H1 (cell line): ENCODE data around the gene IQSEC3. TPM values are rescaled to one million over a fixed set of nuclear protein-coding genes. Genes with fewer than 3 reads are reported as not detected.

Experiments
- CTCF ChIA-PET: fragments of 300-600 bp; sonication (Branson Sonifier 250); formaldehyde crosslinking; loops from one replicate; lab custom pipeline; 2021; ENCODE audit not compliant: partially characterized antibody; lab: Charles Lee
- POLR2A ChIA-PET: fragments of 300-600 bp; sonication (Branson Sonifier 250); formaldehyde crosslinking; loops from one replicate; lab custom pipeline; 2021; ENCODE audit warnings: inconsistent platforms; ENCODE audit not compliant: partially characterized antibody; lab: Charles Lee
- DNase-seq, 2 experiments: peaks; one replicate each; pipeline versions ENCODE4 v3.0.0 to v3.0.0-alpha.2; 2010 to 2022; ENCODE audit warnings: low spot score in 2 of 2, low read depth in 1 of 2, mixed read lengths in 1 of 2
- FAIRE-seq: peaks from 2 replicates; lab custom pipeline; 2011; peaks lifted over from hg19 to GRCh38; lab: Jason Lieb, UNC
- H2AFZ ChIP-seq: 2 replicates; pipeline ENCODE4 v1.8.1; 2012; ENCODE audit warnings: low read length, inconsistent platforms
- H2AK5ac ChIP-seq: 2 replicates; pipeline ENCODE4 v1.6.1; 2013; ENCODE audit warnings: low read depth, low read length
- H2BK120ac ChIP-seq: replicated peaks from 2 replicates; pipeline ENCODE3; 2013; ENCODE audit warnings: low read depth, low read length, inconsistent platforms
- H2BK12ac ChIP-seq: 2 replicates; pipeline ENCODE4 v1.6.1; 2013; ENCODE audit warnings: low read depth, low read length
- H2BK15ac ChIP-seq: 2 replicates; pipeline ENCODE4 v1.6.1; 2013; ENCODE audit warnings: low read length
- H2BK20ac ChIP-seq: 2 replicates; pipeline ENCODE4 v1.6.1; 2013; ENCODE audit warnings: low read length
- H2BK5ac ChIP-seq: 2 replicates; pipeline ENCODE4 v1.6.1; 2013; ENCODE audit warnings: low read depth, low read length
- H3K14ac ChIP-seq: 2 replicates; pipeline ENCODE4 v1.6.1; 2013; ENCODE audit warnings: inconsistent platforms; ENCODE audit not compliant: insufficient read length
- H3K18ac ChIP-seq: 2 replicates; pipeline ENCODE4 v1.6.1; 2013; ENCODE audit warnings: low read length; ENCODE audit errors: extremely low read depth
- H3K23ac ChIP-seq: 2 replicates; pipeline ENCODE4 v1.6.1; 2013; ENCODE audit warnings: inconsistent platforms; ENCODE audit not compliant: insufficient read length
- H3K23me2 ChIP-seq: 2 replicates; pipeline ENCODE4 v1.6.1; 2013; ENCODE audit warnings: low read depth, low read length
- H3K27ac ChIP-seq: 2 replicates; pipeline ENCODE4 v1.6.1; 2011; ENCODE audit warnings: low read depth, low read length, inconsistent platforms
- H3K27me3 ChIP-seq, 4 experiments: replicated peaks in 1 of 4; 1 replicate in 1 of 4; 2 replicates in 3 of 4; pipeline versions ENCODE4 v1.6.1 to v1.8.1; 2011 to 2013; ENCODE audit warnings: low read length in 3 of 4, mild to moderate bottlenecking in 3 of 4, inconsistent platforms in 2 of 4, mixed read lengths in 2 of 4, moderate library complexity in 1 of 4; ENCODE audit not compliant: control insufficient read depth in 3 of 4, insufficient read depth in 3 of 4; ENCODE audit errors: extremely low read depth in 1 of 4
- H3K36me3 ChIP-seq, 4 experiments: 2 replicates each; pipeline versions ENCODE4 v1.6.1 to v1.8.1; 2011 to 2013; ENCODE audit warnings: mild to moderate bottlenecking in 4 of 4, low read length in 3 of 4, moderate library complexity in 2 of 4, control low read depth in 1 of 4, inconsistent platforms in 1 of 4; ENCODE audit not compliant: insufficient read depth in 4 of 4, control insufficient read depth in 2 of 4
- H3K4ac ChIP-seq: replicated peaks from 2 replicates; pipeline ENCODE3; 2013; ENCODE audit warnings: low read length, low read depth, mixed read lengths, inconsistent platforms; ENCODE audit not compliant: insufficient read length
- H3K4me1 ChIP-seq, 4 experiments: replicated peaks in 1 of 4; 1 replicate in 1 of 4; 2 replicates in 3 of 4; pipeline versions ENCODE4 v1.6.1 to v1.8.1; 2011 to 2013; ENCODE audit warnings: low read length in 3 of 4, inconsistent platforms in 2 of 4, mixed read lengths in 1 of 4; ENCODE audit not compliant: insufficient read depth in 4 of 4, control insufficient read depth in 3 of 4
- H3K4me2 ChIP-seq, 2 experiments: 2 replicates each; pipeline versions ENCODE4 v1.6.1 to v1.8.1; 2011 to 2013; ENCODE audit warnings: low read depth in 2 of 2, low read length in 2 of 2, control low read depth in 1 of 2, inconsistent platforms in 1 of 2, mild to moderate bottlenecking in 1 of 2; ENCODE audit not compliant: insufficient read depth in 1 of 2
- H3K4me3 ChIP-seq, 4 experiments: fragments of 200-600, 300-600 bp in 1 of 4; sonication (generic), shearing (Covaris generic), sonication (Bioruptor Twin) in 1 of 4; 2 replicates each; pipeline versions ENCODE4 v1.5.1 to v1.8.1; 2011 to 2016; ENCODE audit warnings: low read length in 4 of 4, low read depth in 3 of 4, control low read depth in 2 of 4, inconsistent platforms in 2 of 4, mild to moderate bottlenecking in 2 of 4, mixed read lengths in 1 of 4, moderate library complexity in 1 of 4; ENCODE audit not compliant: insufficient read depth in 2 of 4; ENCODE audit errors: extremely low read depth in 1 of 4
- H3K56ac ChIP-seq: replicated peaks from 2 replicates; pipeline ENCODE3; 2013; ENCODE audit warnings: low read depth, mild to moderate bottlenecking, mixed read lengths, low read length, inconsistent platforms; ENCODE audit not compliant: insufficient read length
- H3K79me1 ChIP-seq: 2 replicates; pipeline ENCODE4 v1.6.1; 2013; ENCODE audit warnings: low read depth, low read length, control low read depth
- H3K79me2 ChIP-seq, 2 experiments: 2 replicates each; pipeline versions ENCODE4 v1.6.1 to v1.8.1; 2012 to 2013; ENCODE audit warnings: low read length in 2 of 2, mild to moderate bottlenecking in 2 of 2, inconsistent platforms in 1 of 2; ENCODE audit not compliant: insufficient read depth in 2 of 2, control insufficient read depth in 1 of 2
- H3K9ac ChIP-seq, 4 experiments: replicated peaks in 1 of 4; 1 replicate in 1 of 4; 2 replicates in 3 of 4; pipeline versions ENCODE4 v1.6.1 to v1.8.1; 2011 to 2013; ENCODE audit warnings: low read depth in 3 of 4, low read length in 3 of 4, control low read depth in 2 of 4, mild to moderate bottlenecking in 2 of 4, moderate library complexity in 2 of 4, inconsistent platforms in 1 of 4; ENCODE audit errors: extremely low read depth in 1 of 4
- H3K9me3 ChIP-seq, 2 experiments: 2 replicates each; pipeline versions ENCODE4 v1.6.1 to v1.8.1; 2012 to 2013; ENCODE audit warnings: mild to moderate bottlenecking in 2 of 2, moderate library complexity in 2 of 2, control low read depth in 1 of 2, inconsistent platforms in 1 of 2, low read depth in 1 of 2, low read length in 1 of 2, mixed read lengths in 1 of 2; ENCODE audit not compliant: insufficient read depth in 2 of 2
- H4K20me1 ChIP-seq, 2 experiments: replicated peaks in 1 of 2; 2 replicates each; pipeline versions ENCODE3 to v1.8.1; 2011 to 2013; ENCODE audit warnings: inconsistent platforms in 2 of 2, low read length in 2 of 2, mild to moderate bottlenecking in 1 of 2; ENCODE audit not compliant: insufficient read depth in 2 of 2, control insufficient read depth in 1 of 2
- H4K5ac ChIP-seq: 2 replicates; pipeline ENCODE4 v1.6.1; 2013; ENCODE audit warnings: low read length, low read depth, mixed read lengths, inconsistent platforms; ENCODE audit not compliant: insufficient read length
- H4K8ac ChIP-seq: 2 replicates; pipeline ENCODE4 v1.8.0; 2013; ENCODE audit warnings: mild to moderate bottlenecking, moderate library complexity, low read length, inconsistent platforms; ENCODE audit not compliant: insufficient read depth; ENCODE audit errors: extremely low read depth
- H4K91ac ChIP-seq: replicated peaks from 2 replicates; pipeline ENCODE3; 2013; ENCODE audit warnings: low read length, mixed read lengths, inconsistent platforms; ENCODE audit not compliant: insufficient read length
- CHD1 ChIP-seq: IDR thresholded peaks from 2 replicates; pipeline ENCODE4 v1.6.1; 2012; ENCODE audit warnings: low read depth, low read length, improper control_type of control experiment
- KDM1A ChIP-seq: fragments of 200-600, 300-600 bp; sonication (generic); IDR thresholded peaks from 2 replicates; pipeline ENCODE4 v1.7.1; 2016; ENCODE audit warnings: mild to moderate bottlenecking, low read length, borderline replicate concordance
- SIX5 ChIP-seq: IDR thresholded peaks from 2 replicates; pipeline ENCODE4 v1.6.1; 2011; ENCODE audit warnings: mild to moderate bottlenecking, low read depth, low read length
- WGBS, 2 experiments: shearing (Covaris generic) in 1 of 2; methylation state at CpG; one replicate each; pipeline versions ENCODE4 v1.1.6 to v1.1.7; 2013 to 2015; ENCODE audit warnings: low lambda C conversion rate in 2 of 2, mixed read lengths in 2 of 2, inconsistent platforms in 1 of 2, low coverage in 1 of 2, missing lambda C conversion rate in 1 of 2; ENCODE audit not compliant: insufficient replicate concordance in 2 of 2, insufficient coverage in 1 of 2, insufficient read length in 1 of 2; ENCODE audit errors: extremely low coverage in 1 of 2, missing lambda C conversion rate in 1 of 2; 5-methylcytosine and 5-hydroxymethylcytosine counted together
- polyA plus RNA-seq, 7 experiments: library from polyadenylated mRNA; depleted of rRNA in 3 of 7; stranded (reverse) in 5 of 7; unstranded in 2 of 7; fragments of >200 nt in 5 of 7; fragments of 200-250 nt in 2 of 7; gene quantifications; 1 replicate in 5 of 7; 2 replicates in 1 of 7; 4 replicates in 1 of 7; pipeline versions ENCODE4 v1.2.1 to v1.2.3, GENCODE V29; 2011 to 2013; ENCODE audit warnings: missing spikeins in 2 of 7, mixed read lengths in 2 of 7
- total RNA-seq: library from RNA; stranded (reverse); fragmentation: NEBNext Ultra II Directional; extraction: Animal tissue kit (Norgen Biotek cat#: 25700); gene quantifications from 2 replicates; pipeline ENCODE4 v1.2.1, GENCODE V29; 2021

IQSEC3 gene
- total and polyA plus RNA-seq, 2 of the 8 experiments (the other 6 are each of a cell fraction or from before 2014, with no cell fraction given), result 1.2 to 3.1 TPM

DNA sequence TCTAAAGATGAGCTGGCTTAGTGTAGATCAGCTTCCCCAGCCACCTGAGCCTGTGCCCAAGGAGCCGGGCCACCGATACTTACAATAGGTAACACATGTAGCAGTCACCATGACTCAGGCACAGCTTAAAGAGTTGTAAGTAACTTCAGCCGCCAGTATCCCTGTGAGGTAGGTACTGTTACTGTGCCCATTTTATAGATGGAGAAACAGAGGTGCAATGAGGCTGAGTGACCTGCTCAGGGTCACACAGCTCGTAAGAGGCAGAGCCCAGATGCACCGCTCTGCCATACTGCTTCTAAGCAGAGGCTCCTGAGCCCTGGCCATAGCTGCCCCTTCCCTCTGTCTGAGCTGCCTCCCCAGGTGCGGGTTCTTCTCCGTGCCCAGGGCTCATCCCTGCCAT is 58.5 kb downstream of the IQSEC3 start:
- Histone ChIP-seq H4K5ac (no peak overlapping the region), H3K4ac (no peak overlapping the region), H2BK12ac (no peak overlapping the region), H3K4me2 (no peak overlapping the region), H3K18ac (no peak overlapping the region), H3K27ac (no peak overlapping the region), H3K27me3 (0 out of 7 replicates have a peak, but pooled peaks cover 0 to 2% (median 0%) of the 10 kb centered on the region in 4 experiments), H2BK20ac (no peak overlapping the region), H3K9me3 (no peaks in the 10 kb centered on the region), H4K91ac (no peak overlapping the region), H2AK5ac (no peak overlapping the region), H3K79me2 (no peaks in the 10 kb centered on the region), H3K4me1 (no peaks in the 10 kb centered on the region; a peak in 3 of 7 replicates), H3K36me3 (no peaks in the 10 kb centered on the region), H4K20me1 (no peaks in the 10 kb centered on the region), H3K79me1 (no peaks in the 10 kb centered on the region), H2BK15ac (no peak overlapping the region), H3K14ac (no peak overlapping the region), H3K23ac (no peak overlapping the region), H4K8ac (no peak overlapping the region), H2BK120ac (no peak overlapping the region), H3K9ac (no peak overlapping the region), H3K4me3 (no peak overlapping the region), H2BK5ac (no peak overlapping the region), H2AFZ (no peak overlapping the region), H3K23me2 (no peaks in the 10 kb centered on the region), H3K56ac (no peak overlapping the region)
- CTCF ChIA-PET, result interaction anchor here (0.8 to 1.8 kb wide), 3 partner anchors 9 to 28 kb away, joined by 3 to 11 read pairs (median 7); no protein-coding TSS in a partner anchor
- no peak for FAIRE-seq
- no peak for DNase-seq
- POLR2A ChIA-PET, result interaction anchor here (1.3 to 1.8 kb wide), 3 partner anchors 8 to 19 kb away, joined by 3 to 5 read pairs (median 5); no protein-coding TSS in a partner anchor
- TF ChIP-seq CHD1, result no peak
- TF ChIP-seq KDM1A, result peak; percentile 63; the same call in 1 of the 2 replicates
- TF ChIP-seq SIX5, result no peak
- WGBS, 2 experiments, result 96% methylated on average over 7 of the region's 7 CpGs; no CpG with 5 or more reads in 1 of the 2 experiments
